GM23248 (cell line): Measurements from ENCODE around the gene REXO4.

Experiments
- EZH2 ChIP-seq: fragments of 200-600 bp; sonication (generic); IDR thresholded peaks from 2 replicates; pipeline ENCODE4 v1.6.1; 2018; ENCODE audit warnings: antibody characterized with exemption, mild to moderate bottlenecking; ENCODE audit not compliant: insufficient read depth, poor library complexity, severe bottlenecking
- EZH2phosphoT487 ChIP-seq: fragments of 200-600 bp; sonication (generic); IDR thresholded peaks from 2 replicates; pipeline ENCODE4 v1.6.1; 2018; ENCODE audit warnings: antibody characterized with exemption, moderate library complexity, mild to moderate bottlenecking, low read depth; ENCODE audit not compliant: insufficient read depth

DNA sequence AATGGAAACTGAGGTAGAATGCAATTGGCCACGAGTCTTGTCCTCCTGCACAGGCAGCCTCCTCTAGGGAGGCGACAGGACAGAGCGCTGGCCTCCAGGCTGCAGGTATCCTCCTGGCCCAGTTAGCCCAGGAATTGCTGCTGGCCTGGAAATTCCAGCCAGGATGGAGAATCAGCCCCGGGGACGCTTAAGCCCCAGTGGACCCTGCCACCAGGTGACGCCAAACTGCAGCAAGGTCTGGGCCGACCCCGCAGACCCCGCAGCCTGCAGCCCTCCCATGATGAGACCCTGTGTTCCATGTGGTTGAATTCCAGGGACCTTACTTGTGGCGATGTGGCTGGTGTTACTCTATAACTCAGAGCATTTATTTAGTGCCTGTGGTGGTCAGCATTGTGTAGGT lies 49.3 kb upstream of the REXO4 start:
- TF ChIP-seq EZH2 = no peak
- no peak for TF ChIP-seq EZH2phosphoT487
